Fibroblast of skin of scalp (primary cell): ENCODE data around the gene GNAQ.

Experiments used
- DNase-seq: peaks from one replicate; pipeline ENCODE4 v3.0.0-alpha.2; 2013

GNAQ gene

GRCh38 chr9:77679088-77679487, 352.5 kb downstream of the GNAQ start:
- no peak for DNase-seq

GRCh38 chr9:77677957-77678535, 353.6 kb downstream of the GNAQ start:
- DNase-seq: no peak

- no peak for DNase-seq
Measured at GRCh38 chr9:77677397-77677796, 354.2 kb downstream of the GNAQ start.

GRCh38 chr9:77673941-77674791, 357.4 kb downstream of the GNAQ start:
- DNase-seq: peak; percentile 13

GRCh38 chr9:77672183-77672582, 359.4 kb downstream of the GNAQ start:
- no peak for DNase-seq

GRCh38 chr9:77667151-77667550, 364.5 kb downstream of the GNAQ start:
- no peak for DNase-seq
